Skeletal muscle tissue (tissue), 4 donors: ENCODE measurements around the gene ATG3. TPM values are rescaled to one million over a fixed set of nuclear protein-coding genes. Genes with fewer than 3 reads are reported as not detected.
A peak's percentile ranks its signal among the peaks of the same experiment; 100 is the strongest.
"Not testable (repeated sequence)": the region's sequence is repeated elsewhere in the genome, so short reads cannot be mapped to it uniquely, and the experiment has no call there.

Experiments used
- H3K27ac ChIP-seq: one replicate; pipeline ENCODE4 v1.7.0; 2013; ENCODE audit warnings: mild to moderate bottlenecking, low read depth, low read length, inconsistent platforms
- H3K27me3 ChIP-seq, 3 donors: one replicate each; pipeline ENCODE4 v1.7.0; 2013; ENCODE audit warnings: low read length in 3 of 3; ENCODE audit not compliant: control insufficient read depth in 3 of 3, insufficient read depth in 3 of 3
- H3K36me3 ChIP-seq, 3 donors: one replicate each; pipeline ENCODE4 v1.7.0; 2013; ENCODE audit warnings: low read length in 3 of 3; ENCODE audit not compliant: control insufficient read depth in 3 of 3, insufficient read depth in 3 of 3
- H3K4me1 ChIP-seq, 3 donors: one replicate each; pipeline ENCODE4 v1.7.0; 2013; ENCODE audit warnings: low read length in 3 of 3, mild to moderate bottlenecking in 3 of 3; ENCODE audit not compliant: control insufficient read depth in 3 of 3, insufficient read depth in 3 of 3
- H3K4me3 ChIP-seq, 3 donors: one replicate each; pipeline ENCODE4 v1.7.0; 2013; ENCODE audit warnings: low read length in 3 of 3
- H3K9ac ChIP-seq, 3 donors: one replicate each; pipeline ENCODE4 v1.7.0; 2013; ENCODE audit warnings: low read length in 3 of 3, mild to moderate bottlenecking in 3 of 3, moderate library complexity in 2 of 3, low read depth in 1 of 3
- H3K9me3 ChIP-seq, 3 donors: one replicate each; pipeline ENCODE4 v1.7.0; 2013; ENCODE audit warnings: low read length in 3 of 3; ENCODE audit not compliant: control insufficient read depth in 3 of 3
- total RNA-seq: library from RNA; depleted of rRNA; stranded (reverse); fragments of >200 nt; gene quantifications from one replicate; pipeline ENCODE4 v1.2.3, GENCODE V29; 2014
- donor health status: Osteomylitis.

ATG3 gene
- total RNA-seq, 1 donor from 2014 or later: 24.5 TPM

- Histone ChIP-seq H3K9me3 (no peaks in the 10 kb centered on the region), H3K4me3 (no peak overlapping the region), H3K27me3 (no peaks in the 10 kb centered on the region), H3K36me3 (peaks cover 0 to 16% (median 12%) of the 10 kb centered on the region in 3 donors), H3K9ac (no peak overlapping the region), H3K4me1 (peaks cover 4 to 18% (median 9%) of the 10 kb centered on the region in 3 donors), H3K27ac (no peak overlapping the region)
Observed at GRCh38 chr3:112564940-112565305, 3.2 kb upstream of the ATG3 start.

GRCh38 chr3:112564247-112564939 is 2.6 kb upstream of the ATG3 start:
- H3K27ac ChIP-seq, H3K27me3 ChIP-seq, H3K9me3 ChIP-seq, H3K9ac ChIP-seq, H3K4me3 ChIP-seq: not testable (repeated sequence)
- Histone ChIP-seq H3K4me1 (peaks cover 7 to 24% (median 15%) of the 10 kb centered on the region in 3 donors), H3K36me3 (peaks cover 0 to 13% (median 12%) of the 10 kb centered on the region in 3 donors)

GRCh38 chr3:112561484-112561733 is 353 bp downstream of the ATG3 start:
- peaks cover 7 to 26% (median 18%) of the 10 kb centered on the region in 3 donors for H3K4me1 ChIP-seq
- H3K27me3 ChIP-seq: no peaks in the 10 kb centered on the region
- H3K36me3 ChIP-seq: peaks cover 0 to 7% (median 3%) of the 10 kb centered on the region in 3 donors
- peak overlapping the region; percentile 80 to 99 (median 99) for H3K4me3 ChIP-seq
- H3K9me3 ChIP-seq: no peaks in the 10 kb centered on the region
- peak overlapping the region; percentile 84 to 99 (median 96) for H3K9ac ChIP-seq
- H3K27ac ChIP-seq: peak overlapping the region; percentile 93

- peak overlapping the region; percentile 84 to 99 (median 96) for H3K9ac ChIP-seq
- H3K27ac ChIP-seq: peak overlapping the region; percentile 93
- H3K4me3 ChIP-seq: peak overlapping the region; percentile 80 to 99 (median 99)
- no peaks in the 10 kb centered on the region for H3K9me3 ChIP-seq
- H3K27me3 ChIP-seq: no peaks in the 10 kb centered on the region
- peaks cover 0 to 6% (median 3%) of the 10 kb centered on the region in 3 donors for H3K36me3 ChIP-seq
- H3K4me1 ChIP-seq: peaks cover 7 to 26% (median 18%) of the 10 kb centered on the region in 3 donors
Observed at GRCh38 chr3:112560721-112561483, 860 bp downstream of the ATG3 start.

- peak overlapping the region; percentile 80 to 99 (median 99) for H3K4me3 ChIP-seq
- peak overlapping the region; percentile 93 for H3K27ac ChIP-seq
- H3K9me3 ChIP-seq: no peaks in the 10 kb centered on the region
- H3K9ac ChIP-seq: peak overlapping the region; percentile 84 to 99 (median 96)
- H3K27me3 ChIP-seq: no peaks in the 10 kb centered on the region
- peaks cover 7 to 26% (median 18%) of the 10 kb centered on the region in 3 donors for H3K4me1 ChIP-seq
- peaks cover 0 to 3% (median 1%) of the 10 kb centered on the region in 3 donors for H3K36me3 ChIP-seq
Observed at GRCh38 chr3:112560307-112560706, 1.5 kb downstream of the ATG3 start.

- peaks cover 7 to 21% (median 18%) of the 10 kb centered on the region in 3 donors for H3K4me1 ChIP-seq
- no peak overlapping the region for H3K27ac ChIP-seq
Observed at GRCh38 chr3:112557976-112558375, 3.8 kb downstream of the ATG3 start.

GRCh38 chr3:112555535-112556170 is 6.1 kb downstream of the ATG3 start:
- H3K4me1 ChIP-seq: peaks cover 7 to 18% (median 18%) of the 10 kb centered on the region in 3 donors
- H3K9ac ChIP-seq: no peak overlapping the region
- no peak overlapping the region for H3K27ac ChIP-seq
- no peaks in the 10 kb centered on the region for H3K27me3 ChIP-seq
- H3K36me3 ChIP-seq: peaks cover 0 to 3% (median 0%) of the 10 kb centered on the region in 3 donors
- no peaks in the 10 kb centered on the region for H3K9me3 ChIP-seq
- no peak overlapping the region for H3K4me3 ChIP-seq

More at GRCh38 chr3:112557976-112558375, 3.8 kb downstream of the ATG3 start:
- H3K9ac ChIP-seq: no peak overlapping the region
- no peaks in the 10 kb centered on the region for H3K9me3 ChIP-seq
- H3K27me3 ChIP-seq: no peaks in the 10 kb centered on the region
- peaks cover 0 to 3% (median 0%) of the 10 kb centered on the region in 3 donors for H3K36me3 ChIP-seq
- no peak overlapping the region for H3K4me3 ChIP-seq

GRCh38 chr3:112550859-112551258 is 10.9 kb downstream of the ATG3 start:
- Histone ChIP-seq H3K27me3 (no peaks in the 10 kb centered on the region), H3K27ac (no peak overlapping the region), H3K4me1 (peaks cover 2 to 5% (median 2%) of the 10 kb centered on the region in 3 donors), H3K36me3 (peaks cover 0 to 20% (median 15%) of the 10 kb centered on the region in 3 donors), H3K9ac (no peak overlapping the region), H3K4me3 (no peak overlapping the region), H3K9me3 (no peaks in the 10 kb centered on the region)

GRCh38 chr3:112546216-112546759 is 15.5 kb downstream of the ATG3 start:
- peaks cover 0 to 26% (median 17%) of the 10 kb centered on the region in 3 donors for H3K36me3 ChIP-seq
- no peak overlapping the region for H3K27ac ChIP-seq
- no peaks in the 10 kb centered on the region for H3K9me3 ChIP-seq
- H3K4me1 ChIP-seq: peaks cover 0 to 5% (median 2%) of the 10 kb centered on the region in 3 donors
- no peak overlapping the region for H3K9ac ChIP-seq
- H3K27me3 ChIP-seq: no peaks in the 10 kb centered on the region
- no peak overlapping the region for H3K4me3 ChIP-seq
